NCI-H345 (cell line): ENCODE results near the gene ABAT.

ENCODE experiments used
- DNase-seq: peaks from one replicate; lab custom pipeline; 2025; lab: John Stamatoyannopoulos, UW

Gene ABAT

DNA sequence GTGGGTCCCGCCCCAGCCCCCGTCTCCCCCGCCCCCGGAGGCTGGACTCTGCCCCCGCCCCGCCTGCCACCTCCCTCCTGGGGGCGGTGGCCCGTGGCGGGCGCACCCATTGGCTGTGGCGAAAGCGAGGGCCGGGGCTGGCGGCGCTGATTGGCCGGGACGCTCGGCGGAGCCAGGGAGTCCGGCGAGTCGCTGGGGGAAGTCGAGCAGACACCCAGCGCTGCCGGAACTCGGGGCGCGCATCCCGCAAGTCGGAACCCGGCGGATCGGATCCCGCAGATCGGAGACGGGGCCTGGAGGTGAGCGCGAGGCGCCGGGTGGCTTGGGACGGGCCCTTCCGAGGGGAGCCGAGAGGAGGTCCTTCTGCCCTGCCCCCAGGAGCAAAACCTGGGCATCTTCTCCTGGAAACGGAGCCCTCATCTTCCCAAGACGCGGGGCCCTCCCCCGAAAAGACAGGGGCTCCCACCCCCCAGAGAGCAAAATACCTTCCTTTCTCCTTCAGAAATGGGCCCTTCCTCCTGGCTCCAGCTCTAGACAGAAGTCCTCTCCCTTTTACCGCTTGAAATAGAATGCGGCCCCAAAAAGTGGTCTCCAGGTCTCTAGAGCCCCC, at the start of gene ABAT:
TSS of gene ABAT (plus strand) at position 205 of the 610 bp plus-strand sequence. CDS start 61,123 bp downstream, outside the sequence.
- DNase-seq: peak; percentile 90

DNA sequence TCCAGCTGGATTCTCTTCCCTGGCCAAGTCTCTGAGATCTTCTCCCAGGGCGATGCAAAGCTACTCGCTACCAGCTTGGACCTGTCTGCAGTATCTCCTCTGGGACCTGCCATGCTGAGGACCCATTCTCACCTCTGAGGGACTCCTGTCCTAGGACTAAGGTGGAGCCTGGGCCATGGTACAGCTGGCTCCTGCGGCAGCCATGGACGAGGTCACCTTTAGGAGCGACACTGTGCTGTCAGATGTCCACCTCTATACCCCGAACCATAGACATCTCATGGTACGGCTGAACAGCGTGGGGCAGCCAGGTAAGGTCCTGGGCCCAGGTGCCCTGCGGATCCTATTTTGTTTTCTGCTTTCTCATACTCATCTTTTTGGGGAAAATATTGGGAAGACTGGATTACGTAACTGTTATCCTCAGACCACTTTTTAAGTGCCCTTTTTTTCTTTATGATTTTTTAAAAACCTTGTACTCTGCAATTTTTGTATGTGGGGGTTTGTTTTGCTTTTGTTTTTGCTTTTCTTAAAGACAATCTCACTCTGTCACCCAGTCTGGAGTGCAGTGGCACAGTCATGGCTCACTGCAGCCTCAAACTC, 48.8 kb upstream of the ABAT start:
- no peak for DNase-seq

DNA sequence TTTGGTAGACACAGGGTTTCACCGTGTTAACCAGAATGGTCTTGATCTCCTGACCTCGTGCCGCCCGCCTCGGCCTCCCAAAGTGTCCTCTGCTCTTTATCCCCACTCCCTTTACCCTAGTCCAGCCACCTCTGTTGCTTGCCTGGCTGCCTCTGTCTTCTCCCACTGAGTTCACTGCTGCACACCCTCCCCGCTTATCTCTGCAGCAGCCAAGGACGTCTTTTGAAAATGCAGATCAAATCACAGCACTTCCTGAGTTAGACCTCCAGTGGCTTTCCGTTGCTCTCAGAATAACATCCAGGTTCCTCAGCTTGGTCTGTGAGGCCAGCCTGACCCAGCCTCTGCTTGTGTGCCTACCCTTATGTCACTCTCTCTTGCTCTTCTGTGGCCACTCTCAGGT, 47.5 kb upstream of the ABAT start:
- DNase-seq: no peak

DNA sequence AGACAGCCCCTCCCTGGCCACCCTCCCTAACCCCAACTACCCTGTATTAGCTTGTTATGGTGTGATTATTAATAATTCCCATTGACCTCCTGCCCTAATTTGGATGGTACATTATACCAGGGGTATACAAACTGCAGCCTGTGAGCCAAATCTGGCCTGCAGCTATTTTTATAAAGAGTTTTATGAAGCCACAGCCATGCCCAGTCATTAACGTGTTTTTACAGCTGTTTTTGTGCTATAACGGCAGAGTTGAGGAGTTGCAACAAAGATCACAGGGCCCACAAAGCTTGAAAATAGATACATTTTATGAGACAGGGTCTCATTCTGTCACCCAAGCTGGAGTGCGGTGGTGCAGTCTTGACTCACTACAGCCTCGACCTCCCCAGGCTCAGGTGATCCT, 47.0 kb upstream of the ABAT start:
- DNase-seq: no peak

DNA sequence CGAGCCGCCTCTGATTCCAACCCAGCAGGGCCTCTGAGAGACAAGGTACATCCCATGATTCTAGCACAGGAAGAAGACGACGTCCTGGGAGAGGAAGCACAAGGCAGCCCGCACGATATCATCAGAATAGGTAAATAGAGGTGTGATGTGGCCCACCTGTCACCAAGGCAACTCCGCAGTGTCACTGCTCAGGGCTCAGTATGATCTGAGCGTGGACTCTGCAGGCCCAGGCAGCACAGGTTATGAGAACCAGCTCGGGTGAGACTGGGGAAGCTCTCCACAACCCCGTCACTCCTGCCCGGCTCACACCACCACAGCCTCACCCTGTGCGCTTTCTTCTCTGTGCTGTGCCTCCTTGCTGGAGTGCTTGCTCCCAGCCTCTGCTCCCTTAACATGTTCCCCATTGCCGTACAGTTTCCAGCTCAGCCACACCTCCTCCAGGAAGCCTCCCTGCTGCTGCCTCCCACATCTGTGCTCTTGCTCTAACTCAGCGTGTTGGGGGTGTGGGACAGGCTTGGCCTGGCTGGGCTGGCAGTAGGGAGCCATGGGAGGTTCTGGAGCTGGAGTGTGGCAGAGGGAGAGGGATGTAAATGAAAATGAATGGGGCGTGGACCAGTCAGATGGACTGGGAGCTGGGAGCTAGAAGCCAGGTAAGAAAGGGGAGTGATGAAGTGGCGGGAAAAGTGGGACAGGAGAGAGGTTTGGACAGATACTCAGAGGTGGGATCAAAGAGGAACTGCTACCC, 45.3 kb upstream of the ABAT start:
- no peak for DNase-seq

DNA sequence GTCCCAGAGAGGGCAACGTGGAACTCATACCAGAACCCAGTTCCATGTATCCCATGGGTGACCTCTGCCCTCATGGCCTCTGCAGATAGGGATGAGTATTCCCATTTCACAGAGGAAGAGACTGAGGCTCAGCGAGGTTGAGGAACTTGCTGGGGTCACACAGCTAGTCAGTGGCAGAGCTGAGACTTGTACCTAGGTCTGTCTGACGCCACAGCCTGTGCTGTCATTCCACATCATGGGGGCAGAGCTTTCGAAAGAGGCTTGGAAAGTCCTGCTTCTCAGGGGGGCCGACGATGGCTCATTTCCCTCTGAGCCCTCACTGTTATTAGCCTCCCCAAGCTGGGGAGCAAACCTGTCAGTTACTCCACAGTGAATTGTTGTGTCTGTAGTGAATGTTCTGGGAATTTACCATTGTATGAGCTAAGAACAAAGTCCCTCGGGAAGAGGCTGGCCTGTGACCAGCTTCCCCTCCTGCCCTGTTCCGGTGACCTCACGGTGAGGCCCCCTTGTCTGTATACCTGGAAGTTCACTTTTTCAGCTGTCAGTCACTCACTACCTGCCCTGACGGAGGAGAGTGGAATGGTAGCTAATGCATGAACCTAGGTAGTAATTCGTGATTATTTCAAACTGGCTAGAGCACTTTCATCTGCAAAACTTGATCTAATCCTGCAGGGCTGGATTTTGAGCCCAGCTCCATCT, 44.0 kb upstream of the ABAT start:
- DNase-seq: no peak

DNA sequence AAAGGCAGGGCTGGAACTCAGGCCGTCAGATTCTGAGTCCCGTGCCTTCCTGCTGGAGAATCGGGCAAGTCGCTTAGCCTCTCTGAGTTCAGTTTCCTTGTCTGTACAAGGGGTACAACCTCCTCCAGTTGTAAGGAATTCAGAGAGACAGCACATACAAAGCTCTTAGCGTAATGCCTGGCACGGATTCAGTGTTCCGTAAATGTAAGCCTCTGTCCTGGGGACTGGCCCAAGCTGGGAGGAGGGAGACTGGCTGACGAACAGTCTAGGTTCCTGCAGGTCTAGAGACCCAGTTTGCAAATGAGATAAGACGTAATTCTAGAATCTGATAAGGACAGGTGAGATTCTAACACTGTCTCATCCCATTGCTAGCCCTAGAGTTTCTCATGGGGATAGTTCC, 43.0 kb upstream of the ABAT start:
- DNase-seq: no peak

DNA sequence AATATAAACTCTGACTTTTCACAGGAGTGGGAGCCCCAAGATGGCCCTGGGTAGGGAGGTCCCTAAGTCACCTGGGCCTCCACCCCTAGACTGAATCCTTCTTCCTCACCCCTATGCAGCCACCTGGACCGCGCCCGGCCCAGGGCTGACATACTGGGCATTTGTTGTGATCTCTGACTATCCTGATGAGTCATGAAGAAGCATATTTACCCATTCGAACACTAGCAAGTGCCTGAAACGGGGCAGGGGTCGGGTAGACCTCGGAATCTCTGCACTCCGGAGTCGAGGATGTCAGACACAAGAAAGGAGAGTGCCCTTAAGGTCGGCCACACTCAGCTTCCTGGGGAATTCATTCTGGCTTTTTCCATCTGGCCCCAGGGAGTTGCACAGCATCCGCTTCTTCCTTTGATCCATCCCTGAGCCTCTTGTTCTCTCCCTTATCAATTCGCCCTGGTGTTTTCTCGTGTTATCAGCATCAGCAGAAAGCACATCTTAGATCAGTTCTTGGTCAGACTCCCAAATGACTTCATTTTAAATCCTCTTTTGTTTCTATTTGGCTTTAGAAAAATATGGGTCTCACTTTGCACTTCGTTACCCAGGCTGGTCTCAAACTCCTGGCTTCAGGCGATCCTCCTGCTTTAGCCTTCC, 42.5 kb upstream of the ABAT start:
- DNase-seq: no peak

DNA sequence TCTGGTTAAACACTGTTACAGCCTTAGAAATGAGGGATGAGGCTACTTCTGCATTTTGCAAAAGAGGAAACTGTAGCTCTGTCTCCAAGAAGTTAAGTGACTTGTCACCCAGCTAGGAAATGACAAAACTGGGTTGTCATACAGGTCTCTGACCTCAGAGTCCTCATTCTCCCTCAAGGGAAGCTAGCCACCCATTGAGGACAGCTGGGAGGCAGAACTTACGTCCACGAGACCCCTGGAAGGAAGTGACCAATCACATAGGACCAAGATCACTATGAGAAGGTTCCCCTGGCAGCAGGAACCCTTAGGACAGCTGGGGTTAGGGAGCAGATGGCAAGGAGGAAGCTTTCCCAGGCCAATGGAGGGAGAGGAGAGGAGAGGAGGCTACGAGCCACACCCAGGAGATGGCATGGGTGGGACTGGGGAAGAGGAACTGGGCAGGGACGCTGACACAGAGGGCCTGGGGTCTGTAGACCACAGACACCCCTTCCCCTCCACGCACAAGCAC, 41.7 kb upstream of the ABAT start:
- DNase-seq: no peak

DNA sequence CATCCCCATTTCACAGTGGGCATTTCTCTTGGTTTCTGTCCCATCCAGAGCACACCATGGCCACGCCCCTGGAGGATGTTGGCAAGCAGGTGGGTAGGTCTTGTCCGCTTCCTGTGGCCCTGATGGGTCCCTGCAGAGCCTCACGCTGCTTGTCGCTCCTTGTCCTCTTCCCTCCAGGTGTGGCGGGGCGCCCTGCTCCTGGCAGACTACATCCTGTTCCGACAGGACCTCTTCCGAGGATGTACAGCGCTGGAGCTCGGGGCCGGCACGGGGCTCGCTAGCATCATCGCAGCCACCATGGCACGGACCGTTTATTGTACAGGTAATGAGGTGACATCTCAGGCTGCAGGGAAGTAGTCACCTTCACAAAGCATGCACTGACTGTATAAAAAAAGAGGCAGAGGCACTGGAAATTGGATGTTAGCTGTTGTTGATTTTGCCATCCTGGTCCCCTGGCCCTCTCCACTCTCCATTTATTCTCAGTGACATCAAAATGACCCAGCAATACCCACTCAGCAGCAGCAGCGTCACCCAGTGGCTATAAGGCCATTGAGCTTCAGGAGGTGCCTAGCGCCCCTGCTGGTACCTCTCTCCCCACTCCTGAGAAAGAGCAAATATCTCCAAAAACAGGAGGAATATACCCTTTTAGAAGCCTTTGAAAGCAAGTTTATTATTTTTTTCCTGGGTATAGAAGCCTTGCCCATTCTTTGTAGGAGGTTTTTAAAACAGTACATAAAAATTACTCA, 39.3 kb upstream of the ABAT start:
- no peak for DNase-seq

DNA sequence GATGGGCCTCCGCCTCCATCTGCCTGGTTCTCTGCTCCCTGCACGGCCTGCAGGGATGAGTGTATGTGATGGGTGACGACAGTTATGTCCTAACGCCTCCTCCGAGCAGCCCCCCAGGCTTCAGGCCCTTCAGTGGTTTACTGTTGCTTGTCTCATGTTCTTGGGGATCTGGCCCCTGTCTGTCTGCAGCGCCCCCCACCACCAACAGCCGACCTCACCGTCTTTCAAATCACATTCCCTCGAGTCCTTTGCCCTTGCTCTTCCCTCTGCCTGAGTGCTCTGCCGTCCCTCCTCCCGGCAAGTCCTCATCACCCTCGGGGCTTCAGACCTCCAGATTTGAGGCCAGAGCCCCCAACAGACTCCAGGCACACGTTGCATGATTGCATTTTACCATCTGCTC, 34.7 kb upstream of the ABAT start:
- no peak for DNase-seq

DNA sequence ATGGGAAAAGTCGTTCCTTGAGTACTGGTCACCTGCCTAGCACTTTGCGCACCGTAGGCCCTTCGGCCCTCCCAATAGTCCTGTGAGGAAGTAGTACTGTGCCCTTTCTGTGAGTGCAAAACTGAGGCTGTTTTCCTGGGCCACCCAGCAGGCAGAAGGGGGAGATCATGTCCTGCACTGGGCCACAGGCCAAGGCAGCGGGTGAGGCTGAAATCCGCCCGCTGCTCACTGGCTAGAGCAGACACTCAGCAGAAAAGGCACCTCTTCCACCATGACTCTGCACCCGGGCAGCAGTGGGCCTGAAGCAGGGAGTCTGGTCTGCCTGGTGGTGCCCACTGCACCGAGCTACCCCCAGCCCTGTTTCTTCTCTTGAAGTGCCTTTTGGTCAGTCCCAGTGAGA, 32.7 kb upstream of the ABAT start:
- DNase-seq: no peak

DNA sequence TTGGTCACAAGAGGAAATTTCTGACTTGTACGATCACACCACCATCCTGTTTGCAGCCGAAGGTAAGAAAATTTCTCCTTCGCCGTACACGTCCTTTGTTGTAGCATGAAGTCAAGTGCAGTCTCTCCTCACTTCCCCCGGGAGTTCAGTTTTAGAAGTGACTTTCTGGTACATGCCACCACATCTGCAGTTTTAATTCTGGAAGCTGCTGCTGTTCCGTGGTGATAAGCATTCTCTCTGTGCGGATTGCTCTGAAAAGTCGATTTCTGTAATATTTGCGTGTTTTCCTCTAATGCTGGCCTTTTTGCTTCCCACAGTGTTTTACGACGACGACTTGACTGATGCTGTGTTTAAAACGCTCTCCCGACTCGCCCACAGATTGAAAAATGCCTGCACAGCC, 32.3 kb upstream of the ABAT start:
- DNase-seq: no peak

DNA sequence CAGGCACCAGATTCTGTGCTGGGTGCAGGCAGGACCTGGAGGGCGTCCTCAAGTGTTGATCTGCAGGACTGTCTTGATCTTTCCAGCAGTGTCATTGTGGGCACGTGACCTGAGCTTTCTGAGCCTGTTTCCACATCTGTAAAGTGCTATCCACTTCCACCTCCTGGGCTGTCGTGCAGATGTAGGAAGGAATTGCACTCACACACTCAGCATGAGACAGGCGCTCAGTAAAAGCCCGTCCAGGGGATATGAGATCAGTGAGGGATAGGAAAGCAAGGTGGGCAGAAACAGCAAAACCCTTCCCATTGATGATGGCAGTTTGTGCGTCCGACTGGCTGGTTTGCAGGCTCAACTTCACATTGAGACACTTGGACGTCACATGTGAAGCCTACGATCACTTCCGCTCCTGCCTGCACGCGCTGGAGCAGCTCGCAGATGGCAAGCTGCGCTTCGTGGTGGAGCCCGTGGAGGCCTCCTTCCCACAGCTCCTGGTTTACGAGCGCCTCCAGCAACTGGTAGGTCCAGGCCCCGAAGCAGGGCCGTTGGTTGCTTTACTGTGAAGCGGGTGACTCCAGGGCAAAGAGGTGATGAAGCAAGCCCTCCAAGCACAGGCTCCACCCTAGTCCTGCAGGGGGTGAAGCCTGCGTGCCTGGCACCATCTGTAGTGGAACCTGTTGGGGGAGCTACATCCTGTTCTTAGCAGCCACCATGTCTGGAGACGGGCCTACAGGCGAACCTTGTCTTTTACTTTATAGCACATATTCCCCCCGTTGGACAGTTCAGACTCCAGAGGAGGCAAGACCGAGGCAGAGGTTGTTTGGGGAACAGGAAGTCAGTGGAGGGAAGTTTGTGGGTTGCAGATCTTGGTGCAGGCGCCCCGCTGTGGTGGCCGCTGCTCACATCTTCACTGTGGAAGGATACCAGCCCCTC, 29.9 kb upstream of the ABAT start:
- DNase-seq: no peak

DNA sequence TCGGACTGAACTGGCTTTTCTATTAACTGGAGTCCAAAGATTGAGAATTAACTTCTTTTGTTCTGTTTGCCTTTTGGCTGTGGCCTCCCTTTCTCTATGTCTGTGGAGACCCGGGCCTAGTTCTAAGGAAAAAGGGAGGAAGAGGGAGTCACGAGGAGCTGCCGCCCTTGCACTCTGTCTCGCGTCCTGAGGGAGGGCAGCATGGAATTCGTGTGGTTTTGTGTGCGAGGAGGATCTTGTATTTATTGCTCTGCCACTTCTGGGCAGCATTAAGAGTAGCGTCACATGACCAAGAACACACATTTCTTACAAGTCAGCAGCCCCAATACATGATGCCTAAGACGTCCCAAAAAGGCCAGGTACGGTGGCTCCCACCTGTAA, 29.3 kb upstream of the ABAT start:
- DNase-seq: no peak

DNA sequence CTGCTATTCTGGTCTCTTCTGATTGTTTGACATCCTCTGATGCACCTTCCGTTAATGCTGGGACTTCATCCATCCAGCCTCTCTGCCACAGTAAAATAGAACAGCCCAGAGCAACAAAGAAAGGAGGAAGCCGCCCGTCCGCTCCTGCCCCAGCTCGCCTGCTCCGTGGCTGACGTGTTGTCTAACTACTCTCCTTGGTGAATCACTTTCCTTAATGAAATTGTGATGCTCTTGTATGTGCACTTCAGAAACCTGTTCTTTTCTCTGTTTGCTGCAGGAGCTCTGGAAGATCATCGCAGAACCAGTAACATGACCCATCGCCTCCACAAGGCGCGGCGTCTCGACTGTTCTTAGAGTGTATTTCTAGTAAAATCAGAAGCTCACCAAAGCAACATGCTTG, 28.6 kb upstream of the ABAT start:
- no peak for DNase-seq

DNA sequence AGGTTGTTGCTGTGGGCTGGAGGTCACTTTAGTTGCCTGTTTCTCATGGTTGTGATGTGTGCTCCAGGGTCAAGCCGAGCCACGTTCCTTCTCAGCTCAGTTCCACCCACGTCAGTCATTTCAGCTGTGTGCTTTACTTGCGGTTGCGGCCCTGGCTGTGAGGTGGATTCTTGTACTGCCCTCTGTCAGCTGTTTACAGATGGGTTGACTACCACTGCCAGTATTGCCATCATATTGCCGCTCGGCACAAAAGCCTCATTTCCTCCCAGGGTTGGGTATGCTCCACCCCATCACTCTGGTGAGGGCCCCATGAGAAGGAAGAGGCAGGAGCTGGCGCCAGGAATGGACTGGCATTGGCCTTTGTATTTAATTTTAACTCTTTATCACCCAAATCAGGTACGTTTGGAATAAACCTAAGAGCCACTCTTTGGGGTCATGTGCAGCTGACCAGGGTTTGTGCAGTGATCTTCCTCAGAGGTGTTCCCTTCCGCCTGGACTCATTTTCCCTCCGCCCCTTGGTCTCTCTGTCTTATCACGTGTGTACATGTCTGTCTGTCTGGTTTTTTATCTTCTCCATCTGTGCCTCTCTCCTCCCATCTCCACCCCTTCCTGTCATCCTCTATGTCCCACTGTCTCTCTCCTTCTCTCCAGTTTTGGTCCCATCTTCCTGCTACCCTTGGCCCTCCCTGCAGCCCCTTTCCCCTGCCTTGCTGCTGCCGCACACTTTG, 27.9 kb upstream of the ABAT start:
- DNase-seq: no peak

DNA sequence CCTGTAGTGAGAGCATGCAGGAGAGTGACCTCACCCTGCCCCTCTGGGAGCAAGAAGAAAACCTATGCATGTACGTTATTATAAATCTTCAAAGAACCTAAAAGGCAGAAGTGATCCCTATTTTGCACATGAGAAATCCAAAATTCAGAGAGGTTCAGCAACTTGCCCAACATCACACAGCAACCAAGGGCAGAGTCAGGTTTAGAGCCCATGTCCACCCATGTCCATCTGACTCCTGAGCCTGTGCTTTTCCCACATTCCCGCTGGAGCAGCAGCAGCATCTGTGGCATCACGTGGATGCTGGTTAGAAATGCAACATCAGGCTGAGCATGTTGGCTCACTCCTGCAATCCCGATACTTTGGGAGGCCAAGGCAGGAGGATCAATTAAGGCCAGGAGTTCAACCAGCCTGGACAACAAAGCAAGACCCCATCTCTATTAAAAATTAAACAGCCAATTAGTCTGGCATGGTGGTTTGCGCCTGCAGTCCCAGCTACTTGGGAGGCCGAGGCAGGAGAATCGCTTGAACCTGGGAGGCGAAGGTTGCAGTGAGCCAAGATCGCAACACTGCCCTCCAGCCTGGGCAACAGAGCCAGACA, 26.6 kb upstream of the ABAT start:
- DNase-seq: no peak

DNA sequence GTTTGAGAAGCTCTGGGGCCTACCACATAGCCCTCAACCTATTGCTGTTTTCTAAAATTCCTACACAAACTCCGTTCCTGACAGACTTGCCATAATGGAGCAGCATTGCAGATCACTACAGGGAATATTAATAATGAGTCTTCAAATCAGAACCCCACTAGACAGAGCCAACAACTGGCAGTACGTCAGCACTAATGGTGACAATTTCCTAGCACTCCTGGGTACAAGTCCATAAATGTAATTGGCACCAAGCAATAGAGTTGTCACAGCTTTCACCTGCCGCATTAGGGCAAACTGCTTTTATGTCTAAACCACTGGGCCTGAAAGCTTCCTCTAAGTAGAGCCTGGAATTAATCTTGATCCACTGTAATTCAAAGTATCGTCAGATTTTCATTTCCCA, 25.5 kb upstream of the ABAT start:
- DNase-seq: no peak
